ENCODE data around the gene PIK3CD. TPM values are rescaled to one million over a fixed set of nuclear protein-coding genes. Genes with fewer than 3 reads are reported as not detected.
"Not testable (repeated sequence)": the region's sequence is repeated elsewhere in the genome, so short reads cannot be mapped to it uniquely, and the experiment has no call there.

Gene PIK3CD
- polyA plus RNA-seq, 1 of the 3 experiments (the other 2 are of a cell fraction): 6.0 TPM

- Histone ChIP-seq H3K27me3 (ENCODE audit: insufficient read depth) (no peaks in the 10 kb centered on the region), H3K36me3 (replicated peaks in 1 of 2; ENCODE audit: control insufficient read depth in 1 of 2, insufficient read depth in 2 of 2, low read length in 1 of 2) (peaks cover 28 to 37% of the 10 kb centered on the region in 2 experiments), H3K27ac (ENCODE audit: low read depth in 2 of 2, low read length in 1 of 2) (no peak overlapping the region), H3F3A (replicated peaks; ENCODE audit: insufficient read depth) (no peaks in the 10 kb centered on the region), H4K20me1 (ENCODE audit: insufficient read depth) (no peaks in the 10 kb centered on the region), H3K4me3 (ENCODE audit: low read depth in 2 of 2, low read length in 1 of 2) (no peak overlapping the region), H2AFZ (ENCODE audit: low read depth) (no peak overlapping the region), H3K9me2 (no peaks in the 10 kb centered on the region), H3K9me3 (no peaks in the 10 kb centered on the region), H3K79me2 (ENCODE audit: insufficient read depth) (no peaks in the 10 kb centered on the region), H3K4me1 (ENCODE audit: control insufficient read depth in 1 of 2, insufficient read depth in 2 of 2, low read depth in 1 of 2, low read length in 1 of 2) (no peaks in the 10 kb centered on the region), H3K4me2 (no peak overlapping the region), H3K9ac (no peak overlapping the region)
- TF ChIP-seq FOSL2 (IDR thresholded peaks at IDR 0.05; ENCODE audit: borderline replicate concordance, low read depth) (no peak), TEAD4 (IDR thresholded peaks at IDR 0.05; ENCODE audit: borderline replicate concordance, insufficient read depth) (no peak), RAD21 (IDR thresholded peaks at IDR 0.05; ENCODE audit: low read length) (no peak)
- ChIA-PET POLR2A (no interaction called here), CTCF (interaction anchor here (1.0 to 2.4 kb wide), 3 partner anchors 10 to 116 kb away, joined by 3 to 5 read pairs (median 4); no protein-coding TSS in a partner anchor)
- WGBS (ENCODE audit: low lambda C conversion rate): 97% methylated on average over 20 of the region's 28 CpGs
- no peak for DNase-seq
Measured at GRCh38 chr1:9744106-9744799, 92.7 kb downstream of the PIK3CD start.

GRCh38 chr1:9746211-9746610 is 94.7 kb downstream of the PIK3CD start:
- H4K20me1 ChIP-seq (ENCODE audit: insufficient read depth): no peaks in the 10 kb centered on the region
- no peak overlapping the region for H3K9ac ChIP-seq
- H3K4me1 ChIP-seq (ENCODE audit: control insufficient read depth in 1 of 2, insufficient read depth in 2 of 2, low read depth in 1 of 2, low read length in 1 of 2): no peaks in the 10 kb centered on the region
- TF ChIP-seq FOXJ3 (CRISPR knock-in tag; IDR thresholded peaks at IDR 0.05) (no peak), YY1 (IDR thresholded peaks at IDR 0.05; ENCODE audit: low read depth) (no peak), USF1 (IDR thresholded peaks at IDR 0.05; ENCODE audit: borderline replicate concordance, low read depth) (no peak), FOSL2 (IDR thresholded peaks at IDR 0.05; ENCODE audit: borderline replicate concordance, low read depth) (no peak)
- H3K4me2 ChIP-seq: no peak overlapping the region
- no peak overlapping the region for H2AFZ ChIP-seq (ENCODE audit: low read depth)
- no peaks in the 10 kb centered on the region for H3K27me3 ChIP-seq (ENCODE audit: insufficient read depth)
- no peak overlapping the region for H3K27ac ChIP-seq (ENCODE audit: low read depth in 2 of 2, low read length in 1 of 2)
- H3K4me3 ChIP-seq (ENCODE audit: low read depth in 2 of 2, low read length in 1 of 2): no peak overlapping the region
- H3F3A ChIP-seq (replicated peaks; ENCODE audit: insufficient read depth): no peaks in the 10 kb centered on the region
- ChIA-PET CTCF (interaction anchor here (0.8 to 2.2 kb wide), 4 partner anchors 9 to 120 kb away, joined by 3 to 7 read pairs (median 3); no protein-coding TSS in a partner anchor), POLR2A (no interaction called here)
- DNase-seq: no peak
- peaks cover 3% of the 10 kb centered on the region; the same call in 1 of the 2 replicates for H3K79me2 ChIP-seq (ENCODE audit: insufficient read depth)
- H3K9me2 ChIP-seq: no peaks in the 10 kb centered on the region
- 95% methylated on average over 3 of the region's 3 CpGs for WGBS (ENCODE audit: low lambda C conversion rate)
- H3K36me3 ChIP-seq (replicated peaks in 1 of 2; ENCODE audit: control insufficient read depth in 1 of 2, insufficient read depth in 2 of 2, low read length in 1 of 2): peaks cover 23% of the 10 kb centered on the region in 2 experiments
- no peaks in the 10 kb centered on the region for H3K9me3 ChIP-seq

- POLR2A ChIA-PET: no interaction called here
- H3F3A ChIP-seq (replicated peaks; ENCODE audit: insufficient read depth): no peaks in the 10 kb centered on the region
- H2AFZ ChIP-seq (ENCODE audit: low read depth): no peak overlapping the region
- no peaks in the 10 kb centered on the region for H4K20me1 ChIP-seq (ENCODE audit: insufficient read depth)
- 96% methylated on average over 7 of the region's 7 CpGs for WGBS (ENCODE audit: low lambda C conversion rate)
- no peaks in the 10 kb centered on the region for H3K27me3 ChIP-seq (ENCODE audit: insufficient read depth)
- CTCF ChIA-PET: interaction anchor here (0.8 to 2.2 kb wide), 4 partner anchors 9 to 119 kb away, joined by 3 to 7 read pairs (median 3); no protein-coding TSS in a partner anchor
- H3K27ac ChIP-seq (ENCODE audit: low read depth in 2 of 2, low read length in 1 of 2): no peak overlapping the region
- H3K4me1 ChIP-seq (ENCODE audit: control insufficient read depth in 1 of 2, insufficient read depth in 2 of 2, low read depth in 1 of 2, low read length in 1 of 2): no peaks in the 10 kb centered on the region
- H3K4me2 ChIP-seq: no peak overlapping the region
- H3K9me3 ChIP-seq: no peaks in the 10 kb centered on the region
- no peak overlapping the region for H3K4me3 ChIP-seq (ENCODE audit: low read depth in 2 of 2, low read length in 1 of 2)
- no peak for TF ChIP-seq TCF12 (IDR thresholded peaks at IDR 0.05)
- TF ChIP-seq RAD21 (IDR thresholded peaks at IDR 0.05; ENCODE audit: low read length): no peak
- no peak for TF ChIP-seq RXRA (IDR thresholded peaks at IDR 0.05; ENCODE audit: borderline replicate concordance, low read depth)
- TF ChIP-seq PBX3 (IDR thresholded peaks at IDR 0.05): no peak
- TF ChIP-seq SIN3A (IDR thresholded peaks at IDR 0.05; ENCODE audit: borderline replicate concordance, low read depth, low read length): no peak
- TF ChIP-seq IRF3 (IDR thresholded peaks at IDR 0.05; ENCODE audit: low read depth, low read length): no peak
- TF ChIP-seq MXI1 (IDR thresholded peaks at IDR 0.05; ENCODE audit: low read depth, low read length): no peak
- H3K79me2 ChIP-seq (ENCODE audit: insufficient read depth): peaks cover 3% of the 10 kb centered on the region; the same call in 1 of the 2 replicates
- DNase-seq: no peak
- no peak overlapping the region for H3K9ac ChIP-seq
- H3K9me2 ChIP-seq: no peaks in the 10 kb centered on the region
- peaks cover 19 to 23% of the 10 kb centered on the region in 2 experiments for H3K36me3 ChIP-seq (replicated peaks in 1 of 2; ENCODE audit: control insufficient read depth in 1 of 2, insufficient read depth in 2 of 2, low read length in 1 of 2)
Measured at GRCh38 chr1:9746651-9747050, 95.1 kb downstream of the PIK3CD start.

GRCh38 chr1:9748391-9748790 is 96.9 kb downstream of the PIK3CD start:
- 97% methylated on average over 9 of the region's 9 CpGs for WGBS (ENCODE audit: low lambda C conversion rate)
- H3K4me1 ChIP-seq (ENCODE audit: control insufficient read depth in 1 of 2, insufficient read depth in 2 of 2, low read depth in 1 of 2, low read length in 1 of 2); H4K20me1 ChIP-seq (ENCODE audit: insufficient read depth); H3K9me2 ChIP-seq; H3K79me2 ChIP-seq (ENCODE audit: insufficient read depth); H3K9ac ChIP-seq; H3K4me2 ChIP-seq; POLR2A ChIA-PET; H3K9me3 ChIP-seq; DNase-seq; H3K27me3 ChIP-seq (ENCODE audit: insufficient read depth); H2AFZ ChIP-seq (ENCODE audit: low read depth); H3F3A ChIP-seq (replicated peaks; ENCODE audit: insufficient read depth); H3K27ac ChIP-seq (ENCODE audit: low read depth in 2 of 2, low read length in 1 of 2); H3K4me3 ChIP-seq (ENCODE audit: low read depth in 2 of 2, low read length in 1 of 2): not testable (repeated sequence)
- peaks cover 11 to 13% of the 10 kb centered on the region in 2 experiments for H3K36me3 ChIP-seq (replicated peaks in 1 of 2; ENCODE audit: control insufficient read depth in 1 of 2, insufficient read depth in 2 of 2, low read length in 1 of 2)
- CTCF ChIA-PET: interaction anchor here (1.0 to 1.1 kb wide), 2 partner anchors 24 to 27 kb away, joined by 3 read pairs; no protein-coding TSS in a partner anchor

All from SK-N-SH (cell line).